B cell (primary cell): ENCODE results near the gene GRID2. TPM values are rescaled to one million over a fixed set of nuclear protein-coding genes. Genes with fewer than 3 reads are reported as not detected.
"Not testable (repeated sequence)": the region's sequence is repeated elsewhere in the genome, so short reads cannot be mapped to it uniquely, and the experiment has no call there.

Experiments used
- ATAC-seq: fragments of 200-7000 bp; cut with Tn5 transposase; one replicate; pipeline ENCODE4 v1.10.0; 2021; ENCODE audit warnings: low read depth, mild to moderate bottlenecking, moderate number of reproducible peaks, moderate library complexity
- CTCF ChIA-PET: fragments of 350-600 bp; sonication (Branson Sonifier 250); formaldehyde crosslinking; loops from one replicate; lab custom pipeline; 2021; ENCODE audit warnings: antibody characterized with exemption, inconsistent platforms; lab: Charles Lee
- POLR2A ChIA-PET: fragments of 350-600 bp; sonication (Branson Sonifier 250); formaldehyde crosslinking; loops from one replicate; lab custom pipeline; 2021; ENCODE audit warnings: antibody characterized with exemption; lab: Charles Lee
- DNase-seq: peaks from one replicate; pipeline ENCODE4 v3.0.0; 2013
- H2AFZ ChIP-seq: 2 replicates; pipeline ENCODE4 v1.6.1; 2012; ENCODE audit warnings: mild to moderate bottlenecking, low read depth, low read length; ENCODE audit not compliant: insufficient read depth, poor library complexity, severe bottlenecking
- H3K27ac ChIP-seq, 2 donors: 1 replicate in 1 of 2; 2 replicates in 1 of 2; pipeline ENCODE4 v1.5.1; 2012 to 2013; ENCODE audit warnings: low read length in 2 of 2, mild to moderate bottlenecking in 2 of 2, moderate library complexity in 1 of 2
- H3K27me3 ChIP-seq, 4 experiments: fragments of 200-600 bp in 1 of 4; sonication (generic) in 1 of 4; replicated peaks in 1 of 4; 1 replicate in 2 of 4; 2 replicates in 2 of 4; pipeline versions ENCODE4 v1.6.1 to v1.7.0; 2013 to 2016; ENCODE audit warnings: low read length in 3 of 4, mild to moderate bottlenecking in 2 of 4, mixed read lengths in 1 of 4, moderate library complexity in 1 of 4; ENCODE audit not compliant: insufficient read depth in 4 of 4, control insufficient read depth in 3 of 4; ENCODE audit errors: control extremely low read depth in 1 of 4
- H3K36me3 ChIP-seq, 2 experiments: replicated peaks in 1 of 2; 1 replicate in 1 of 2; 2 replicates in 1 of 2; pipeline versions ENCODE4 v1.6.1 to v1.7.1; 2013; ENCODE audit warnings: low read length in 1 of 2; ENCODE audit not compliant: insufficient read depth in 2 of 2, control insufficient read depth in 1 of 2; ENCODE audit errors: control extremely low read depth in 1 of 2, extremely low read depth in 1 of 2
- H3K4me1 ChIP-seq, 2 donors: fragments of 200-600 bp in 1 of 2; sonication (generic) in 1 of 2; 1 replicate in 1 of 2; 2 replicates in 1 of 2; pipeline versions ENCODE4 v1.5.1 to v1.6.1; 2013 to 2017; ENCODE audit warnings: low read length in 2 of 2; ENCODE audit not compliant: control insufficient read depth in 2 of 2, insufficient read depth in 2 of 2
- H3K4me2 ChIP-seq: replicated peaks from 2 replicates; pipeline ENCODE3; 2012; ENCODE audit warnings: mild to moderate bottlenecking, low read depth, low read length; ENCODE audit not compliant: poor library complexity, severe bottlenecking
- H3K4me3 ChIP-seq, 5 experiments: fragments of 200-600 bp in 1 of 5; sonication (generic) in 1 of 5; 1 replicate in 3 of 5; 2 replicates in 2 of 5; pipeline versions ENCODE4 v1.5.1 to v1.7.0; 2011 to 2016; ENCODE audit warnings: low read length in 4 of 5, mild to moderate bottlenecking in 4 of 5, low read depth in 2 of 5, control low read depth in 1 of 5, moderate library complexity in 1 of 5; ENCODE audit not compliant: insufficient read depth in 1 of 5; ENCODE audit errors: control extremely low read depth in 1 of 5, extremely low read depth in 1 of 5
- H3K79me2 ChIP-seq: fragments of 200-600 bp; sonication (generic); one replicate; pipeline ENCODE4 v1.6.0; 2016; ENCODE audit warnings: low read length; ENCODE audit not compliant: control insufficient read depth, insufficient read depth
- H3K9ac ChIP-seq: fragments of 200-600 bp; sonication (generic); 2 replicates; pipeline ENCODE4 v1.6.1; 2017; ENCODE audit warnings: mild to moderate bottlenecking, low read length, moderate library complexity
- H3K9me3 ChIP-seq, 3 donors: one replicate each; pipeline versions ENCODE4 v1.6.1 to v1.7.1; 2013; ENCODE audit warnings: low read length in 2 of 3; ENCODE audit not compliant: control insufficient read depth in 2 of 3, insufficient read depth in 1 of 3; ENCODE audit errors: control extremely low read depth in 1 of 3
- H4K20me1 ChIP-seq: 2 replicates; pipeline ENCODE4 v1.6.0; 2012; ENCODE audit warnings: mild to moderate bottlenecking, low read length; ENCODE audit not compliant: insufficient read depth, control insufficient read depth, poor library complexity, severe bottlenecking
- H3K27ac Mint-ChIP-seq: one replicate; pipeline ENCODE4 v1.8.0; 2021; ENCODE audit warnings: mixed read lengths
- H3K27me3 Mint-ChIP-seq: one replicate; pipeline ENCODE4 v1.8.0; 2021; ENCODE audit warnings: mixed read lengths
- H3K4me1 Mint-ChIP-seq: one replicate; pipeline ENCODE4 v1.8.0; 2021; ENCODE audit warnings: mixed read lengths
- H3K4me3 Mint-ChIP-seq: one replicate; pipeline ENCODE4 v1.8.0; 2021; ENCODE audit warnings: mixed read lengths
- H3K9me3 Mint-ChIP-seq: one replicate; pipeline ENCODE4 v1.8.0; 2022; ENCODE audit warnings: mixed read lengths; ENCODE audit not compliant: insufficient read depth
- EZH2 ChIP-seq: IDR thresholded peaks from 2 replicates; pipeline ENCODE4 v1.6.1; 2012; ENCODE audit warnings: borderline replicate concordance, low read depth, mild to moderate bottlenecking, moderate library complexity, low read length; ENCODE audit not compliant: insufficient read depth, poor library complexity, severe bottlenecking
- WGBS: methylation state at CpG from one replicate; pipeline ENCODE4 v1.1.5; 2013; ENCODE audit warnings: missing lambda C conversion rate; ENCODE audit not compliant: insufficient coverage; 5-methylcytosine and 5-hydroxymethylcytosine counted together
- intact Hi-C: fragments of 100-400 bp; cut with micrococcal nuclease; formaldehyde crosslinking; loops from one replicate; pipeline ENCODE4 v1.10.0; 2022
- polyA plus RNA-seq: library from polyadenylated mRNA; depleted of rRNA; stranded (reverse); fragments of >200 nt; gene quantifications from 2 replicates; pipeline ENCODE4 v1.2.3, GENCODE V29; 2012
- total RNA-seq, 2 donors: library from RNA; stranded (reverse); fragments of 120-200 nt in 1 of 2; gene quantifications; 1 replicate in 1 of 2; 2 replicates in 1 of 2; pipeline versions ENCODE4 v1.2.3 to v1.2.4, GENCODE V29; 2013 to 2022
- TF ChIP-seq, protein P1 (sequence below): fragments of 200-600 bp; IDR thresholded peaks from one replicate; pipeline ENCODE4 v1.8.0; 2022; ENCODE audit warnings: antibody characterized with exemption, mild to moderate bottlenecking

Gene GRID2
- total and polyA plus RNA-seq, 2 donors (not counting 1 experiment from before 2014, with no cell fraction given) = not detected

DNA sequence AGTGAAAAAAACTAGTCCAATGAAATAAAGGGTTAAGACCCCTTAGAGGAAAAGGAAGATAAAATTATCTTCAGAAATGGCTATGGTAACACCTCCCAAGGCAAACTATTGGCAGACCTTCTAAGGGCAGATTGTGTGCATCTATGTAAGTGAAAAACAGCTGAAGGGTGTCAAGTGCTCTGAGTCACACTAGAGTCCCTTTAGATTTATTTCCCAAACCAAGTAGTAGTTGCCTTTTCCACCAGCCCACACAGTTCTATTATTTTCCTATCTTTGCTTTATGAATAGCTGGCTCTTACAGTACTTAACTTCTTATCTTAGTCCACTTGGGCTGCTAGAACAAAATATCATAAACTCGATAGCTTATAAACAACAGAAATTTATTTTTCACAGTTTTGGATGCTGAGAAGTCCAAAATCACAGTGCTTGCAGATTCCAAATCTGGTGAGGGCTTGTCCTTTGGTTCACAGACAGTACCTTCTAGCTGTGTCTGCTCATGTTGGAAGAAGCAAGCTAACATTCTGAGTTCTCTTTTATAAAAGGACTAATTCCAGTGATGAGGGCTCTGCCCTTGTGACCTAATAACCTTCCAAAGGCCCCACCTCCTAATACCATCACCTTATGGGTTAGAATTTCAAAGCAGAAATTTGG lies 143.6 kb downstream of the GRID2 start:
- no peaks in the 10 kb centered on the region for H3K79me2 ChIP-seq
- no peak overlapping the region for H3K4me2 ChIP-seq
- TF ChIP-seq EZH2 = no peak
- TF ChIP-seq, protein P1, sequence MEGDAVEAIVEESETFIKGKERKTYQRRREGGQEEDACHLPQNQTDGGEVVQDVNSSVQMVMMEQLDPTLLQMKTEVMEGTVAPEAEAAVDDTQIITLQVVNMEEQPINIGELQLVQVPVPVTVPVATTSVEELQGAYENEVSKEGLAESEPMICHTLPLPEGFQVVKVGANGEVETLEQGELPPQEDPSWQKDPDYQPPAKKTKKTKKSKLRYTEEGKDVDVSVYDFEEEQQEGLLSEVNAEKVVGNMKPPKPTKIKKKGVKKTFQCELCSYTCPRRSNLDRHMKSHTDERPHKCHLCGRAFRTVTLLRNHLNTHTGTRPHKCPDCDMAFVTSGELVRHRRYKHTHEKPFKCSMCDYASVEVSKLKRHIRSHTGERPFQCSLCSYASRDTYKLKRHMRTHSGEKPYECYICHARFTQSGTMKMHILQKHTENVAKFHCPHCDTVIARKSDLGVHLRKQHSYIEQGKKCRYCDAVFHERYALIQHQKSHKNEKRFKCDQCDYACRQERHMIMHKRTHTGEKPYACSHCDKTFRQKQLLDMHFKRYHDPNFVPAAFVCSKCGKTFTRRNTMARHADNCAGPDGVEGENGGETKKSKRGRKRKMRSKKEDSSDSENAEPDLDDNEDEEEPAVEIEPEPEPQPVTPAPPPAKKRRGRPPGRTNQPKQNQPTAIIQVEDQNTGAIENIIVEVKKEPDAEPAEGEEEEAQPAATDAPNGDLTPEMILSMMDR = no peak
- no peak overlapping the region for H3K4me3 ChIP-seq
- H3K27ac ChIP-seq = no peak overlapping the region
- intact Hi-C loops = no loop called here
- ATAC-seq = no peak
- ChIA-PET POLR2A (no interaction called here), CTCF (no interaction called here)
- H4K20me1 ChIP-seq = no peaks in the 10 kb centered on the region
- no CpG with 5 or more reads among the region's 1 CpG for WGBS
- no peaks in the 10 kb centered on the region for H3K27me3 Mint-ChIP-seq
- H3K4me1 ChIP-seq = no peaks in the 10 kb centered on the region
- no peak overlapping the region for H3K4me3 Mint-ChIP-seq
- H3K4me1 Mint-ChIP-seq = no peaks in the 10 kb centered on the region
- no peaks in the 10 kb centered on the region for H3K36me3 ChIP-seq
- H3K9me3 ChIP-seq = no peaks in the 10 kb centered on the region
- peaks cover 4% of the 10 kb centered on the region for H3K9me3 Mint-ChIP-seq
- no peak overlapping the region for H2AFZ ChIP-seq
- H3K27ac Mint-ChIP-seq = no peak overlapping the region
- H3K9ac ChIP-seq = no peak overlapping the region
- DNase-seq = no peak
- no peaks in the 10 kb centered on the region for H3K27me3 ChIP-seq

DNA sequence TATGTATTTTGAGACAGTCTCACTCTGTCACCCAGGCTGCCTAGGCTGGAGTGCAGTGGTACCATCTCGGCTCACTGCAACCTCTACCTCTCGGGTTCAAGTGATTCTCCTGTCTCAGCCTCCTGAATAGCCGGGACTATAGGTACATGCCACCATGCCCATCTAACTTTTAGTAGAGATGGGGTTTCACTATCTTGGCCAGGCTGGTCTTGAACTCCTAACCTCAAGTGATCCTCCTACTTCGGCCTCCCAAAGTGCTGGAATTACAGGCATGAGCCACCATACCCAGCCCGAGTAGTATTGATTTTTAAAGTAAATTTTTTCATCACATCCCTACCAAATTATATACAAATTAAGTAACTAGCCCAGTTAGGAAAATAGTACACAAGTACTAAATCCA lies 144.4 kb downstream of the GRID2 start:
- WGBS = no CpG with 5 or more reads among the region's 5 CpGs
- H3K4me1 Mint-ChIP-seq, H3K27ac ChIP-seq, DNase-seq, H3K27me3 ChIP-seq, H3K79me2 ChIP-seq, H3K4me2 ChIP-seq, H3K9me3 ChIP-seq, H3K27me3 Mint-ChIP-seq, H2AFZ ChIP-seq, H3K9ac ChIP-seq, H3K4me3 Mint-ChIP-seq, H3K4me1 ChIP-seq, H3K27ac Mint-ChIP-seq, H3K36me3 ChIP-seq, intact Hi-C loops, ATAC-seq, H3K4me3 ChIP-seq, H4K20me1 ChIP-seq, H3K9me3 Mint-ChIP-seq, CTCF ChIA-PET, POLR2A ChIA-PET: not testable (repeated sequence)
